ENCODE results near the gene GRID2. TPM values are rescaled to one million over a fixed set of nuclear protein-coding genes. Genes with fewer than 3 reads are reported as not detected.

GRID2 gene
- total and polyA plus RNA-seq, 12 donors: 0.01 to 0.07 (median 0.07) TPM; not detected in 9

- Histone ChIP-seq H3K4me1 (no peaks in the 10 kb centered on the region), H3K9me3 (no peaks in the 10 kb centered on the region), H3K27me3 (no peaks in the 10 kb centered on the region), H3K36me3 (no peaks in the 10 kb centered on the region), H3K4me3 (no peak overlapping the region), H3K27ac (no peak overlapping the region)
- ATAC-seq (no peak), DNase-seq (no peak)
- intact Hi-C loops (cut with DNase I): no loop called here
- 95 to 97% methylated on average over 7 of the region's 7 CpGs for WGBS, 2 donors
- no peak for TF ChIP-seq CTCF (IDR thresholded peaks at IDR 0.05)
Measured at GRCh38 chr4:93515208-93515607, 1211.4 kb downstream of the GRID2 start.

GRCh38 chr4:93529692-93530372, 1226.1 kb downstream of the GRID2 start:
- ATAC-seq: no peak
- H3K9me3 ChIP-seq: no peaks in the 10 kb centered on the region
- no peak for TF ChIP-seq CTCF (IDR thresholded peaks at IDR 0.05)
- no peak overlapping the region for H3K27ac ChIP-seq
- intact Hi-C loops (cut with DNase I): no loop called here
- H3K36me3 ChIP-seq: no peaks in the 10 kb centered on the region
- H3K4me1 ChIP-seq: no peaks in the 10 kb centered on the region
- WGBS, 2 donors: 41 to 44% methylated on average over 3 of the region's 3 CpGs
- no peak overlapping the region for H3K4me3 ChIP-seq
- DNase-seq: no peak
- no peaks in the 10 kb centered on the region for H3K27me3 ChIP-seq

GRCh38 chr4:93532234-93532633, 1228.5 kb downstream of the GRID2 start:
- no peaks in the 10 kb centered on the region for H3K27me3 ChIP-seq

GRCh38 chr4:93540562-93540961, 1236.8 kb downstream of the GRID2 start:
- peaks cover 0 to 8% (median 0%) of the 10 kb centered on the region in 11 donors for H3K9me3 ChIP-seq
- H3K27ac ChIP-seq: no peak overlapping the region
- DNase-seq (no peak), ATAC-seq (no peak)
- H3K36me3 ChIP-seq: no peaks in the 10 kb centered on the region
- H3K4me3 ChIP-seq: no peak overlapping the region
- no peaks in the 10 kb centered on the region for H3K4me1 ChIP-seq
- no peaks in the 10 kb centered on the region for H3K27me3 ChIP-seq
- TF ChIP-seq CTCF (IDR thresholded peaks at IDR 0.05): no peak
- intact Hi-C loops (cut with DNase I): no loop called here

More at GRCh38 chr4:93532234-93532633, 1228.5 kb downstream of the GRID2 start:
- no peak for ATAC-seq
- H3K4me1 ChIP-seq: no peaks in the 10 kb centered on the region
- intact Hi-C loops (cut with DNase I): no loop called here
- WGBS, 2 donors: 96 to 97% methylated on average over 1 of the region's 1 CpG
- no peak for TF ChIP-seq CTCF (IDR thresholded peaks at IDR 0.05)
- H3K27ac ChIP-seq: no peak overlapping the region
- no peak for DNase-seq
- no peaks in the 10 kb centered on the region for H3K36me3 ChIP-seq
- no peaks in the 10 kb centered on the region for H3K9me3 ChIP-seq
- no peak overlapping the region for H3K4me3 ChIP-seq

All from heart right ventricle (tissue), 16 donors.